ENCODE measurements around the gene STAG1.

The STAG1 gene

GRCh38 chr3:136311261-136311660 lies 440.9 kb downstream of the STAG1 start:
- H3K4me2 ChIP-seq (ENCODE audit: low read length), result no peak overlapping the region

GRCh38 chr3:136305879-136306278 lies 446.3 kb downstream of the STAG1 start:
- Histone ChIP-seq H3K4me3 (ENCODE audit: low read length) (no peak overlapping the region), H3K4me1 (ENCODE audit: low read length) (peaks cover 4% of the 10 kb centered on the region; the same call in 1 of the 2 replicates), H2AFZ (ENCODE audit: low read depth, low read length) (no peak overlapping the region), H3K9ac (ENCODE audit: low read length) (no peak overlapping the region), H4K20me1 (ENCODE audit: insufficient read depth, low read length) (no peaks in the 10 kb centered on the region), H3K27me3 (ENCODE audit: low read depth, low read length) (no peaks in the 10 kb centered on the region), H3K4me2 (ENCODE audit: low read length) (no peak overlapping the region), H3K27ac (ENCODE audit: low read length) (no peak overlapping the region), H3K79me2 (ENCODE audit: low read length) (no peaks in the 10 kb centered on the region), H3K36me3 (replicated peaks; ENCODE audit: low read depth, low read length) (peaks cover 3% of the 10 kb centered on the region), H3K9me3 (ENCODE audit: insufficient read depth, low read length) (no peaks in the 10 kb centered on the region)
- no peak for TF ChIP-seq EZH2phosphoT487 (IDR thresholded peaks at IDR 0.05; ENCODE audit: low read depth)
- TF ChIP-seq, protein P1, sequence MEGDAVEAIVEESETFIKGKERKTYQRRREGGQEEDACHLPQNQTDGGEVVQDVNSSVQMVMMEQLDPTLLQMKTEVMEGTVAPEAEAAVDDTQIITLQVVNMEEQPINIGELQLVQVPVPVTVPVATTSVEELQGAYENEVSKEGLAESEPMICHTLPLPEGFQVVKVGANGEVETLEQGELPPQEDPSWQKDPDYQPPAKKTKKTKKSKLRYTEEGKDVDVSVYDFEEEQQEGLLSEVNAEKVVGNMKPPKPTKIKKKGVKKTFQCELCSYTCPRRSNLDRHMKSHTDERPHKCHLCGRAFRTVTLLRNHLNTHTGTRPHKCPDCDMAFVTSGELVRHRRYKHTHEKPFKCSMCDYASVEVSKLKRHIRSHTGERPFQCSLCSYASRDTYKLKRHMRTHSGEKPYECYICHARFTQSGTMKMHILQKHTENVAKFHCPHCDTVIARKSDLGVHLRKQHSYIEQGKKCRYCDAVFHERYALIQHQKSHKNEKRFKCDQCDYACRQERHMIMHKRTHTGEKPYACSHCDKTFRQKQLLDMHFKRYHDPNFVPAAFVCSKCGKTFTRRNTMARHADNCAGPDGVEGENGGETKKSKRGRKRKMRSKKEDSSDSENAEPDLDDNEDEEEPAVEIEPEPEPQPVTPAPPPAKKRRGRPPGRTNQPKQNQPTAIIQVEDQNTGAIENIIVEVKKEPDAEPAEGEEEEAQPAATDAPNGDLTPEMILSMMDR (IDR thresholded peaks at IDR 0.05; ENCODE audit: low read depth, low read length), result peak; percentile 58

More at GRCh38 chr3:136311261-136311660, 440.9 kb downstream of the STAG1 start:
- Histone ChIP-seq H2AFZ (ENCODE audit: low read depth, low read length) (no peak overlapping the region), H3K4me3 (ENCODE audit: low read length) (no peak overlapping the region), H3K79me2 (ENCODE audit: low read length) (no peaks in the 10 kb centered on the region), H4K20me1 (ENCODE audit: insufficient read depth, low read length) (no peaks in the 10 kb centered on the region), H3K36me3 (replicated peaks; ENCODE audit: low read depth, low read length) (peaks cover 3% of the 10 kb centered on the region), H3K9ac (ENCODE audit: low read length) (no peak overlapping the region), H3K4me1 (ENCODE audit: low read length) (peaks cover 4% of the 10 kb centered on the region; the same call in 1 of the 2 replicates), H3K27ac (ENCODE audit: low read length) (no peak overlapping the region), H3K27me3 (ENCODE audit: low read depth, low read length) (no peaks in the 10 kb centered on the region), H3K9me3 (ENCODE audit: insufficient read depth, low read length) (no peaks in the 10 kb centered on the region)
- TF ChIP-seq EZH2phosphoT487 (IDR thresholded peaks at IDR 0.05; ENCODE audit: low read depth), result no peak
- TF ChIP-seq, protein P1 (IDR thresholded peaks at IDR 0.05; ENCODE audit: low read depth, low read length), result no peak

GRCh38 chr3:136300444-136300843 lies 451.7 kb downstream of the STAG1 start:
- Histone ChIP-seq H3K27me3 (ENCODE audit: low read depth, low read length) (no peaks in the 10 kb centered on the region), H3K9ac (ENCODE audit: low read length) (no peak overlapping the region), H3K9me3 (ENCODE audit: insufficient read depth, low read length) (no peaks in the 10 kb centered on the region), H3K27ac (ENCODE audit: low read length) (no peak overlapping the region), H3K4me2 (ENCODE audit: low read length) (no peak overlapping the region), H2AFZ (ENCODE audit: low read depth, low read length) (no peak overlapping the region), H3K4me3 (ENCODE audit: low read length) (no peak overlapping the region), H3K36me3 (replicated peaks; ENCODE audit: low read depth, low read length) (peaks cover 26% of the 10 kb centered on the region), H3K79me2 (ENCODE audit: low read length) (no peaks in the 10 kb centered on the region), H4K20me1 (ENCODE audit: insufficient read depth, low read length) (no peaks in the 10 kb centered on the region), H3K4me1 (ENCODE audit: low read length) (no peaks in the 10 kb centered on the region)
- no peak for TF ChIP-seq EZH2phosphoT487 (IDR thresholded peaks at IDR 0.05; ENCODE audit: low read depth)
- TF ChIP-seq, protein P1 (IDR thresholded peaks at IDR 0.05; ENCODE audit: low read depth, low read length), result no peak

GRCh38 chr3:136297826-136298225 lies 454.4 kb downstream of the STAG1 start:
- Histone ChIP-seq H3K36me3 (replicated peaks; ENCODE audit: low read depth, low read length) (peaks cover 33% of the 10 kb centered on the region), H3K4me1 (ENCODE audit: low read length) (no peaks in the 10 kb centered on the region)

More at GRCh38 chr3:136297826-136298225, 454.4 kb downstream of the STAG1 start:
- H3K4me3 ChIP-seq (ENCODE audit: low read length), result no peak overlapping the region
- H3K27ac ChIP-seq (ENCODE audit: low read length), result no peak overlapping the region
- no peaks in the 10 kb centered on the region for H3K9me3 ChIP-seq (ENCODE audit: insufficient read depth, low read length)
- no peak overlapping the region for H2AFZ ChIP-seq (ENCODE audit: low read depth, low read length)
- no peaks in the 10 kb centered on the region for H4K20me1 ChIP-seq (ENCODE audit: insufficient read depth, low read length)
- TF ChIP-seq, protein P1 (IDR thresholded peaks at IDR 0.05; ENCODE audit: low read depth, low read length), result no peak
- TF ChIP-seq EZH2phosphoT487 (IDR thresholded peaks at IDR 0.05; ENCODE audit: low read depth), result no peak
- no peaks in the 10 kb centered on the region for H3K27me3 ChIP-seq (ENCODE audit: low read depth, low read length)
- no peak overlapping the region for H3K4me2 ChIP-seq (ENCODE audit: low read length)
- H3K9ac ChIP-seq (ENCODE audit: low read length), result no peak overlapping the region
- H3K79me2 ChIP-seq (ENCODE audit: low read length), result no peaks in the 10 kb centered on the region

Data from OCI-LY3 (cell line).